ENCODE data around the gene USP38. TPM values are rescaled to one million over a fixed set of nuclear protein-coding genes. Genes with fewer than 3 reads are reported as not detected.

USP38 gene
- total RNA-seq, 1 donor from 2014 or later = 19.8 TPM

GRCh38 chr4:143253166-143253565 is 68.4 kb downstream of the USP38 start:
- H3K4me1 ChIP-seq = peaks cover 4% of the 10 kb centered on the region
- H3K4me3 ChIP-seq = no peak overlapping the region
- no peak for DNase-seq
- H3K9me3 ChIP-seq (replicated peaks) = no peaks in the 10 kb centered on the region
- no peaks in the 10 kb centered on the region for H3K36me3 ChIP-seq
- no peaks in the 10 kb centered on the region for H3K27me3 ChIP-seq (ENCODE audit: low read depth)
- no peak for TF ChIP-seq CTCF (IDR thresholded peaks at IDR 0.05; ENCODE audit: borderline replicate concordance)
- intact Hi-C loops (cut with micrococcal nuclease) = no loop called here
- H3K27ac ChIP-seq (replicated peaks) = no peak overlapping the region

- intact Hi-C loops (cut with micrococcal nuclease) = no loop called here
- Histone ChIP-seq H3K27ac (replicated peaks) (no peak overlapping the region), H3K36me3 (no peaks in the 10 kb centered on the region), H3K9me3 (replicated peaks) (no peaks in the 10 kb centered on the region), H3K4me3 (no peak overlapping the region), H3K27me3 (ENCODE audit: low read depth) (no peaks in the 10 kb centered on the region), H3K4me1 (peaks cover 4% of the 10 kb centered on the region)
- no peak for TF ChIP-seq CTCF (IDR thresholded peaks at IDR 0.05; ENCODE audit: borderline replicate concordance)
- no peak for DNase-seq
Measured at GRCh38 chr4:143254491-143255226, 69.9 kb downstream of the USP38 start.

- Histone ChIP-seq H3K27ac (replicated peaks) (no peak overlapping the region), H3K9me3 (replicated peaks) (no peaks in the 10 kb centered on the region), H3K4me1 (no peaks in the 10 kb centered on the region), H3K36me3 (no peaks in the 10 kb centered on the region), H3K27me3 (ENCODE audit: low read depth) (no peaks in the 10 kb centered on the region), H3K4me3 (no peak overlapping the region)
- intact Hi-C loops (cut with micrococcal nuclease) = no loop called here
- no peak for DNase-seq
- no peak for TF ChIP-seq CTCF (IDR thresholded peaks at IDR 0.05; ENCODE audit: borderline replicate concordance)
Measured at GRCh38 chr4:143256456-143256855, 71.7 kb downstream of the USP38 start.

GRCh38 chr4:143257356-143257755 is 72.6 kb downstream of the USP38 start:
- no peak for DNase-seq
- Histone ChIP-seq H3K27ac (replicated peaks) (no peak overlapping the region), H3K9me3 (replicated peaks) (no peaks in the 10 kb centered on the region), H3K4me1 (no peaks in the 10 kb centered on the region), H3K4me3 (no peak overlapping the region), H3K27me3 (ENCODE audit: low read depth) (no peaks in the 10 kb centered on the region), H3K36me3 (no peaks in the 10 kb centered on the region)
- intact Hi-C loops (cut with micrococcal nuclease) = no loop called here
- TF ChIP-seq CTCF (IDR thresholded peaks at IDR 0.05; ENCODE audit: borderline replicate concordance) = no peak

- H3K4me3 ChIP-seq = no peak overlapping the region
- peaks cover 2% of the 10 kb centered on the region for H3K9me3 ChIP-seq (replicated peaks)
- no peaks in the 10 kb centered on the region for H3K27me3 ChIP-seq (ENCODE audit: low read depth)
- H3K36me3 ChIP-seq = no peaks in the 10 kb centered on the region
- TF ChIP-seq CTCF (IDR thresholded peaks at IDR 0.05; ENCODE audit: borderline replicate concordance) = no peak
- intact Hi-C loops (cut with micrococcal nuclease) = no loop called here
- no peak for DNase-seq
- no peak overlapping the region for H3K27ac ChIP-seq (replicated peaks)
- H3K4me1 ChIP-seq = no peaks in the 10 kb centered on the region
Measured at GRCh38 chr4:143260750-143261149, 76.0 kb downstream of the USP38 start.
